BE2C (cell line): Measurements from ENCODE around the gene KCNAB1.
A peak's percentile ranks its signal among the peaks of the same experiment; 100 is the strongest.

Experiments used
- DNase-seq: peaks from one replicate; pipeline ENCODE4 v3.0.0-alpha.2; 2020
- H3K27me3 ChIP-seq: fragments of 250-450 bp; sonication (Bioruptor Pico); 2 replicates; pipeline ENCODE4 v1.5.1; 2020; ENCODE audit warnings: mild to moderate bottlenecking
- H3K36me3 ChIP-seq: fragments of 250-450 bp; sonication (Bioruptor Pico); 2 replicates; pipeline ENCODE4 v1.5.1; 2020; ENCODE audit warnings: mild to moderate bottlenecking
- H3K4me1 ChIP-seq: fragments of 250-450 bp; sonication (Bioruptor Pico); 2 replicates; pipeline ENCODE4 v1.5.1; 2020
- H3K4me3 ChIP-seq: 2 replicates; pipeline ENCODE4 v1.5.1; 2011; ENCODE audit warnings: low read depth, low read length
- H3K9me3 ChIP-seq: fragments of 250-450 bp; sonication (Bioruptor Pico); 2 replicates; pipeline ENCODE4 v1.5.1; 2020
- TF ChIP-seq, protein P1 (sequence below): IDR thresholded peaks from 2 replicates; pipeline ENCODE4 v1.5.1; 2012; ENCODE audit warnings: mild to moderate bottlenecking, low read depth, low read length

The KCNAB1 gene

DNA sequence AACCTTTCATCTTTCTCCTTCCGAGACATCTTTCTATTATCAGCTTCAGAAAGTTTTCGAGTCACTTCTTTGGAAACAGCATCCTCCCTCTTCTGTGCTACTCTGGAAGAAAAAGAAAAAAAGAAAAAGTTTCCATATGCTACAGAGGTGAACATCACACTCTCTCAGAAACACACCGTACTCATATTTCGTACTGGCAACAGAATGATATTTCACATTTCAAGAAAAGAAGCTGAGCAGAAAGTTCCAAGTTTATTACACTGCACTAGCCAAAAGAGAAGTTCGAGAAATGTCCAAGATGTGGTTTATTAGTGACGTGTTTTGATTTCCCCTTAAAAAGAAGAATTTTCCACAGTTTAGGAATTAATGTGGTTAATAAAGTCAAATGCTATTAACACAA, 428.5 kb downstream of the KCNAB1 start:
- no peaks in the 10 kb centered on the region for H3K9me3 ChIP-seq
- TF ChIP-seq, protein P1, sequence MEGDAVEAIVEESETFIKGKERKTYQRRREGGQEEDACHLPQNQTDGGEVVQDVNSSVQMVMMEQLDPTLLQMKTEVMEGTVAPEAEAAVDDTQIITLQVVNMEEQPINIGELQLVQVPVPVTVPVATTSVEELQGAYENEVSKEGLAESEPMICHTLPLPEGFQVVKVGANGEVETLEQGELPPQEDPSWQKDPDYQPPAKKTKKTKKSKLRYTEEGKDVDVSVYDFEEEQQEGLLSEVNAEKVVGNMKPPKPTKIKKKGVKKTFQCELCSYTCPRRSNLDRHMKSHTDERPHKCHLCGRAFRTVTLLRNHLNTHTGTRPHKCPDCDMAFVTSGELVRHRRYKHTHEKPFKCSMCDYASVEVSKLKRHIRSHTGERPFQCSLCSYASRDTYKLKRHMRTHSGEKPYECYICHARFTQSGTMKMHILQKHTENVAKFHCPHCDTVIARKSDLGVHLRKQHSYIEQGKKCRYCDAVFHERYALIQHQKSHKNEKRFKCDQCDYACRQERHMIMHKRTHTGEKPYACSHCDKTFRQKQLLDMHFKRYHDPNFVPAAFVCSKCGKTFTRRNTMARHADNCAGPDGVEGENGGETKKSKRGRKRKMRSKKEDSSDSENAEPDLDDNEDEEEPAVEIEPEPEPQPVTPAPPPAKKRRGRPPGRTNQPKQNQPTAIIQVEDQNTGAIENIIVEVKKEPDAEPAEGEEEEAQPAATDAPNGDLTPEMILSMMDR: no peak
- H3K36me3 ChIP-seq: peaks cover 70% of the 10 kb centered on the region
- H3K27me3 ChIP-seq: no peaks in the 10 kb centered on the region
- no peak for DNase-seq
- peaks cover 4% of the 10 kb centered on the region; the same call in 1 of the 2 replicates for H3K4me1 ChIP-seq
- no peak overlapping the region for H3K4me3 ChIP-seq

DNA sequence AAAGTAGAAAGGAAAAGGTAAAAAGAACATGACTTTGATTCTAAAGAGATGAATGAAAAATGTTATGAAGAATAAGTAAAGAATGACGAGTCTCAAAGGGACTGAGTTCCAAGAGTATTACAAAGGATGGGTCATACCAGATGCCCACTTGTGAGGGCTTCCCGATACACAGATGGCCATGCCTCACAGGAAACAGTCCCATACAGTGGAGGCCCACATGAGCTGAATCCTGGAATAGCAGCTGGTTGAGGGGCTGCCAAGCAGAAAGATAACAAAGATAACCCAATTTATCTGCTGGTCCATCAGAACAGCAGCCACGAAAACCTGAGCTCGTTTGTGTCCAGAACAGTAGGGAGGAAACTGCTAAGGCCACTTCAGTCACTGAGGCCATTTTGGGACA, 430.9 kb downstream of the KCNAB1 start:
- Histone ChIP-seq H3K36me3 (peaks cover 57% of the 10 kb centered on the region), H3K9me3 (no peaks in the 10 kb centered on the region), H3K27me3 (no peaks in the 10 kb centered on the region), H3K4me1 (peaks cover 8% of the 10 kb centered on the region), H3K4me3 (no peak overlapping the region)
- TF ChIP-seq, protein P1: no peak
- DNase-seq: peak; percentile 22

GRCh38 chr3:156551746-156552145, 431.4 kb downstream of the KCNAB1 start:
- H3K9me3 ChIP-seq: no peaks in the 10 kb centered on the region
- no peak overlapping the region for H3K4me3 ChIP-seq
- peaks cover 52% of the 10 kb centered on the region for H3K36me3 ChIP-seq
- peaks cover 8% of the 10 kb centered on the region for H3K4me1 ChIP-seq
- DNase-seq: no peak
- H3K27me3 ChIP-seq: no peaks in the 10 kb centered on the region
- TF ChIP-seq, protein P1: no peak

DNA sequence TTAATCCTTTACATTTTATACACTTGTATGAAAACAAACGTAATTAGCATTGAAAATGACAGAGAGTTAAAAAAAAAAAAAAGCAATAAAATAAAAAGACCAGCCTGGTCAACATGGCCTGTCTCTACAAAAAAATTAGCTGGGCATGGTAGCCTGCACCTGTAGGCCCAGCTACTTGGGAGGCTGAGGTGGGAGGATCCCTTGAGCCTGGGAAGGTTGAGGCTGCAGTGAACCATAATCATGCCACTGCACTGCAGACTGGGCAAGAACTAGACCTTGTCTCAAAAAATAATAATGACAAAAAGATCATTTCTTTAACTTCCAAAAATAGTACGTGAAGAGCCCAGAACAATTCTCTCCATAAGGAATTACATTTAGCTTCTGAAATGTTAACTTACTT, 432.6 kb downstream of the KCNAB1 start:
- Histone ChIP-seq H3K4me3 (peak overlapping the region; percentile 92), H3K4me1 (peaks cover 9% of the 10 kb centered on the region), H3K36me3 (peaks cover 40% of the 10 kb centered on the region), H3K9me3 (no peaks in the 10 kb centered on the region), H3K27me3 (no peaks in the 10 kb centered on the region)
- DNase-seq: no peak
- TF ChIP-seq, protein P1: no peak

- H3K4me1 ChIP-seq: peaks cover 16% of the 10 kb centered on the region
- peak overlapping the region; percentile 92 for H3K4me3 ChIP-seq
- DNase-seq: no peak
- H3K27me3 ChIP-seq: no peaks in the 10 kb centered on the region
- peaks cover 31% of the 10 kb centered on the region for H3K36me3 ChIP-seq
- no peaks in the 10 kb centered on the region for H3K9me3 ChIP-seq
- TF ChIP-seq, protein P1: no peak
Observed at GRCh38 chr3:156553705-156554356, 433.5 kb downstream of the KCNAB1 start.

- DNase-seq: no peak
- H3K4me1 ChIP-seq: peaks cover 19% of the 10 kb centered on the region
- TF ChIP-seq, protein P1: no peak
- no peaks in the 10 kb centered on the region for H3K27me3 ChIP-seq
- H3K9me3 ChIP-seq: no peaks in the 10 kb centered on the region
- H3K4me3 ChIP-seq: peak overlapping the region; percentile 92
- peaks cover 25% of the 10 kb centered on the region for H3K36me3 ChIP-seq
Observed at GRCh38 chr3:156554515-156554841, 434.1 kb downstream of the KCNAB1 start.
